ENCODE data around the gene CXCL14. TPM values are rescaled to one million over a fixed set of nuclear protein-coding genes. Genes with fewer than 3 reads are reported as not detected.

The CXCL14 gene
- total and polyA plus RNA-seq, 7 donors = 2.6 to 28.9 (median 21.4) TPM

DNA sequence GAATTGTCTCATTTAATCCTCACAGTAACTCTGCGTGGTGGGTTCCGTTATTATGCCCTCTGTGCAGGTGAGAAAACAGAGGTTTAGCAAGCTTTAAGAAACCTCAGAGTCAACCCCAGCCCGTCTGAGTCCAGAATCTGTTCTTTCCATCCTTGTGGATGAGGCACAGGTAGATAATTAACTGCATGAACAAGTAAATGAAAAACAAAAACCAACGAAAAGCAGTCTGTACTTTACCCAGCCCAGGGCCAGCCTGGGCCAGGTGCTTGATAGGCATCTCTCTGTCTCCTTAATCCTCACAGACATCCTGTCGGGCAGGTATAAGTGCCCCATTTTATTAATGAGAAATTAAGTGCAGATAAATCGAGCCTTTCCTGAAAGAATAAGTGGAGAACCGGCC is 25.3 kb upstream of the CXCL14 start:
- H3K27me3 ChIP-seq (ENCODE audit: insufficient read depth in 3 of 3, low read length in 2 of 3) = no peaks in the 10 kb centered on the region
- H3K9me3 ChIP-seq = no peaks in the 10 kb centered on the region
- 90 to 94% (median 91%) methylated on average over 7 of the region's 7 CpGs for WGBS, 3 donors
- H3K27ac ChIP-seq = no peak overlapping the region
- ATAC-seq (no peak), DNase-seq (no peak)
- intact Hi-C loops (cut with DNase I) = no loop called here
- no peak overlapping the region for H3K4me3 ChIP-seq
- H3K4me1 ChIP-seq = no peaks in the 10 kb centered on the region
- H3K36me3 ChIP-seq (ENCODE audit: insufficient read depth in 1 of 2, low read depth in 1 of 2) = no peaks in the 10 kb centered on the region
- TF ChIP-seq, protein P1, sequence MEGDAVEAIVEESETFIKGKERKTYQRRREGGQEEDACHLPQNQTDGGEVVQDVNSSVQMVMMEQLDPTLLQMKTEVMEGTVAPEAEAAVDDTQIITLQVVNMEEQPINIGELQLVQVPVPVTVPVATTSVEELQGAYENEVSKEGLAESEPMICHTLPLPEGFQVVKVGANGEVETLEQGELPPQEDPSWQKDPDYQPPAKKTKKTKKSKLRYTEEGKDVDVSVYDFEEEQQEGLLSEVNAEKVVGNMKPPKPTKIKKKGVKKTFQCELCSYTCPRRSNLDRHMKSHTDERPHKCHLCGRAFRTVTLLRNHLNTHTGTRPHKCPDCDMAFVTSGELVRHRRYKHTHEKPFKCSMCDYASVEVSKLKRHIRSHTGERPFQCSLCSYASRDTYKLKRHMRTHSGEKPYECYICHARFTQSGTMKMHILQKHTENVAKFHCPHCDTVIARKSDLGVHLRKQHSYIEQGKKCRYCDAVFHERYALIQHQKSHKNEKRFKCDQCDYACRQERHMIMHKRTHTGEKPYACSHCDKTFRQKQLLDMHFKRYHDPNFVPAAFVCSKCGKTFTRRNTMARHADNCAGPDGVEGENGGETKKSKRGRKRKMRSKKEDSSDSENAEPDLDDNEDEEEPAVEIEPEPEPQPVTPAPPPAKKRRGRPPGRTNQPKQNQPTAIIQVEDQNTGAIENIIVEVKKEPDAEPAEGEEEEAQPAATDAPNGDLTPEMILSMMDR (IDR thresholded peaks at IDR 0.05) = no peak

DNA sequence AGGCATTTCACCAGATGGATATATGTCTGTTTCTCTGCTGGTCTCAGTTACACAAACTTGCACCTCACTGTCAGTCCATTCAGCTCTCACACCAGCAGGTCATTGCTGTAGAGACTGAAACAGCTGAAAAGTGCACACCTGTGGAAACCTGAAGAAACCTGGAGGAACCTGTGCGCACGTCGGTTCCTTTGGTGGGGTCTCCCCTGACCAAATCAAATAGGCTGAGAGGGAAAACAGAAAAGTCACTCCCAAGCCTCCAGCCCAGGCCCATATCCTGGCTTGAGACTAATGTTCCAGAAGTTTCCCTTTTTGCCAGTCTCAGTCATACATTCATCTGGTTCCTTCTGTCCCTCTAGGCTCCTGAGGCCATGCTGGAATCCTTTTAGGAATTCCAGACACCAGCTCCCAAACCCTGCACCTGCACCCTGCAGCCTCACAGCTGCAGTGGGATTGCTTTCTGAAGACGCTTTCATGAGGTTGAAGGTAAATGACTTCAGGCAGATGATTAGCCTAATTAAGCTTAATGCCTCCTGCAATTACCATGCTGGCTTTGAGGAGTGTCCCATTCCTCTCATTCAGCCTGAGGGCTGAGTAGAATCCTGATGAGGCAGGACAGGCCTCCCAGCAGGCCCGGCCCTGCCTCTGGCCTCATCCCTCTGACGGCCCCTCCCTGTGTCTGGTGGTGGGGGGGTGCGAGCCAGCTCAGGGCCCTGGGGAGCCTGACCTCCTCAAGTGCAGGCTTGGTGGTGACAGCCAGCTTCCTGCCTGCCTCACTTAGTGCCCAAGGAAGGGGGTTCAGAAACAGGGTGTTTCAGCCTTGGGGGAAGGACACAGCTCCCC is 24.3 kb upstream of the CXCL14 start:
- DNase-seq (peak in 1 of 2 donors; percentile 64), ATAC-seq (no peak)
- intact Hi-C loops (cut with DNase I) = no loop called here
- 71 to 83% (median 76%) methylated on average over 7 of the region's 7 CpGs for WGBS, 3 donors
- Histone ChIP-seq H3K4me3 (no peak overlapping the region), H3K27me3 (ENCODE audit: insufficient read depth in 3 of 3, low read length in 2 of 3) (no peaks in the 10 kb centered on the region), H3K36me3 (ENCODE audit: insufficient read depth in 1 of 2, low read depth in 1 of 2) (no peaks in the 10 kb centered on the region), H3K4me1 (no peaks in the 10 kb centered on the region), H3K27ac (no peak overlapping the region), H3K9me3 (no peaks in the 10 kb centered on the region)
- TF ChIP-seq, protein P1 (IDR thresholded peaks at IDR 0.05) = no peak

DNA sequence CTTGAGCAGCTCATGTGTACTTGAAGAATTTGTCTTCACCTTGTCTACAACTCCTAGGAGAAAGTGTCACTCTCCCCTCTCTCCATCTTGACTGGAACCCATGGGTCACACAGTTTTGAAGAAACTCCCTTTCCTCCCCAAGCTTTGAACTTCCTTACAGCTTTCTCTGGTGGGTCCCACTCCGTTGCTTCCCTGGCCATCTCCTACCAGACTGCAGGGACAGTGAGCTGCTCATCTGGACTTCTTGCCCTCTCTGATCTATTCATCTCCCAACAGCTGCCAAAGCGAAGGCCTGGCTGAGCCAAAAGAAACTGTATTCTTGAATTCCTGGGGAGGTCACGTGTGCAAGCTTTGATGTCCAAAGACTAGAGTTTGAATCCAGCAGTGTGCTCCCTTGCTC is 22.7 kb upstream of the CXCL14 start:
- DNase-seq (no peak), ATAC-seq (no peak)
- Histone ChIP-seq H3K27me3 (ENCODE audit: insufficient read depth in 3 of 3, low read length in 2 of 3) (no peaks in the 10 kb centered on the region), H3K4me3 (no peak overlapping the region), H3K27ac (no peak overlapping the region), H3K9me3 (no peaks in the 10 kb centered on the region), H3K36me3 (ENCODE audit: insufficient read depth in 1 of 2, low read depth in 1 of 2) (no peaks in the 10 kb centered on the region), H3K4me1 (no peaks in the 10 kb centered on the region)
- TF ChIP-seq, protein P1 (IDR thresholded peaks at IDR 0.05) = no peak
- WGBS, 3 donors = 74 to 87% (median 80%) methylated on average over 3 of the region's 3 CpGs
- intact Hi-C loops (cut with DNase I) = no loop called here

DNA sequence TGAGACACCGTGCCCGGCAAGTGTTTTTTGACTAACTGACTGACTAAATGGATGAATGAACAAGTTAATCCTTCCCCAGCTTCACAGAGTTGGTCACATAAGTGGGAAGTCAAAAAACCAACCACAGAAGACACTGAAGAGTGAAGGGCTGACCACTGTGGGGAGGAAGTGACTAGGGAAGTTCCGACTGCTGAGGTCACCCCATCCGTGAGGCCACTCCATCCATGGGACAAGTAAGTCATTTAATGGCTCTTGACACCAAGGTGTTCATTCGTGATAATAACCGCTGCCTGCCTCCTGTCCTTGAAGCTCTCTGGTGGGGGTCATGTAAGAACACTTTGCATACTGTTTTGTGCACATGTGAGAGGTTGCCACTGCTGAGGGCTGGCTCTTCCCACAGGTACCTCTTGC is 22.2 kb upstream of the CXCL14 start:
- TF ChIP-seq, protein P1 (IDR thresholded peaks at IDR 0.05) = no peak
- no peak for DNase-seq
- no peaks in the 10 kb centered on the region for H3K27me3 ChIP-seq (ENCODE audit: insufficient read depth in 3 of 3, low read length in 2 of 3)
- no peaks in the 10 kb centered on the region for H3K9me3 ChIP-seq
- ATAC-seq = no peak
- 87 to 92% (median 90%) methylated on average over 6 of the region's 6 CpGs for WGBS, 3 donors
- intact Hi-C loops (cut with DNase I) = no loop called here
- H3K4me1 ChIP-seq = no peaks in the 10 kb centered on the region
- no peak overlapping the region for H3K4me3 ChIP-seq
- H3K27ac ChIP-seq = no peak overlapping the region
- no peaks in the 10 kb centered on the region for H3K36me3 ChIP-seq (ENCODE audit: insufficient read depth in 1 of 2, low read depth in 1 of 2)
